Neutrophil (primary cell): ENCODE results near the gene SERINC1.
"Not testable (repeated sequence)": the region's sequence is repeated elsewhere in the genome, so short reads cannot be mapped to it uniquely, and the experiment has no call there.

Experiments
- H3K27ac ChIP-seq: fragments of 200-600 bp; sonication (generic); 2 replicates; pipeline ENCODE4 v1.5.1; 2016; ENCODE audit warnings: mild to moderate bottlenecking, moderate library complexity
- H3K27me3 ChIP-seq: fragments of 200-600 bp; sonication (generic); 2 replicates; pipeline ENCODE4 v1.6.0; 2016; ENCODE audit warnings: mild to moderate bottlenecking
- H3K36me3 ChIP-seq: fragments of 200-600 bp; sonication (generic); 2 replicates; pipeline ENCODE4 v1.5.1; 2017
- H3K4me1 ChIP-seq, 2 experiments: fragments of 200-600 bp in 1 of 2; sonication (generic) in 1 of 2; 1 replicate in 1 of 2; 2 replicates in 1 of 2; pipeline versions ENCODE4 v1.5.1 to v1.6.1; 2013 to 2016; ENCODE audit warnings: low read depth in 1 of 2, low read length in 1 of 2, mild to moderate bottlenecking in 1 of 2, moderate library complexity in 1 of 2; ENCODE audit not compliant: control insufficient read depth in 1 of 2, insufficient read depth in 1 of 2
- H3K4me3 ChIP-seq, 2 experiments: fragments of 200-600 bp in 1 of 2; sonication (generic) in 1 of 2; 1 replicate in 1 of 2; 2 replicates in 1 of 2; pipeline ENCODE4 v1.5.1; 2013 to 2016; ENCODE audit warnings: low read depth in 1 of 2, low read length in 1 of 2, mild to moderate bottlenecking in 1 of 2, moderate library complexity in 1 of 2
- H3K9me3 ChIP-seq: fragments of 200-600 bp; sonication (generic); 2 replicates; pipeline ENCODE4 v1.5.1; 2016
- TF ChIP-seq, protein P1 (sequence below): fragments of 200-600 bp; sonication (generic); IDR thresholded peaks from 2 replicates; pipeline ENCODE4 v1.5.1; 2016; ENCODE audit warnings: antibody characterized with exemption

Gene SERINC1

DNA sequence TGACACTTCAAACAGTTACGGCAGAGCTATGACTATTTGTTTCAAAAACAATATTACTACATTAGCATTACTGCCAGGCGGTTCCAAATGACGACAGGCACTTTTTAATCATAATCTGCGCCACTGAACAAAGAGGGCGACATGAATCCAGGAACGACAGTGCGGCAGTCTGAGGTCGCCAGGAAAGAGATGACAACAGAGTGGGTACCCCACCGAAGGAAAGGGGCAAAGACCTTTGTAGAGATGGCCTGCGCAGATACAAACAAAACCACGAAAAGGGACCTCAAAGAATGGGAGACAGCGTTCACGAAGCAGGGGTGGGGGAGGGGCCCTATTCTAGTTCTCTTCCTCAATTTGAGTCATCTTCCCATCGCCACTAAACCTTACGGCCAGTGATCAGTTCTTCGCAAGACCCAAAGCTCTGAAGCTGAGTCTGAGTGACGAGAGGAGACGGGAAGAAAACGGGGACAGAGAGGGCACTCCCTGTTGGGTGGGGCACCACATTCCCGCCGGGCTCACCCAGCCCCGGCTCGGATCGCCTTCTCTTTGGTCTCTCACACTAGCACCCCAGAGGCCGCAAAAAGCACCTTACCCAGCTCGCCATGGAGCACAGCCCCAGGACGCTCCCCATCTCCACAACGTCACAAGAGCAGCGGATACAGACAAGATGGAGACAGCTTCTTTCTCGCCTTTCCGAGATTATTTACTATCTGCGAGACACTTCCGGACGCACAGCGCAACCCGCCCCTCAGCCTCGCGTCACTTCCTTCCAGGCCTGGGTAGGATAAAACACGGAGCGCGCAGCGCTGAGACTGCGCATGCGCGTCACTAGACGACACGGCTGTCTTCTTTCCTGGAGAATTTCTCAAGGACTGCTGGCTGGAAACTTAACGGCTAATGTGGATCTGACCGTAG is at the start of gene SERINC1:
Gene SERINC1, minus strand, starts transcription at position 701 of the 915 bp plus-strand sequence. Its CDS starts 70 bp downstream, at position 631.
- H3K36me3 ChIP-seq: peaks cover 7% of the 10 kb centered on the region
- peak within 1 kb of the TSS; percentile 80 to 84 for H3K4me3 ChIP-seq
- H3K27me3 ChIP-seq: no peaks in the 10 kb centered on the region
- no peaks in the 10 kb centered on the region for H3K9me3 ChIP-seq
- H3K4me1 ChIP-seq: peaks cover 21 to 31% of the 10 kb centered on the region in 2 experiments
- peak within 1 kb of the TSS; percentile 98 for H3K27ac ChIP-seq
- TF ChIP-seq, protein P1, sequence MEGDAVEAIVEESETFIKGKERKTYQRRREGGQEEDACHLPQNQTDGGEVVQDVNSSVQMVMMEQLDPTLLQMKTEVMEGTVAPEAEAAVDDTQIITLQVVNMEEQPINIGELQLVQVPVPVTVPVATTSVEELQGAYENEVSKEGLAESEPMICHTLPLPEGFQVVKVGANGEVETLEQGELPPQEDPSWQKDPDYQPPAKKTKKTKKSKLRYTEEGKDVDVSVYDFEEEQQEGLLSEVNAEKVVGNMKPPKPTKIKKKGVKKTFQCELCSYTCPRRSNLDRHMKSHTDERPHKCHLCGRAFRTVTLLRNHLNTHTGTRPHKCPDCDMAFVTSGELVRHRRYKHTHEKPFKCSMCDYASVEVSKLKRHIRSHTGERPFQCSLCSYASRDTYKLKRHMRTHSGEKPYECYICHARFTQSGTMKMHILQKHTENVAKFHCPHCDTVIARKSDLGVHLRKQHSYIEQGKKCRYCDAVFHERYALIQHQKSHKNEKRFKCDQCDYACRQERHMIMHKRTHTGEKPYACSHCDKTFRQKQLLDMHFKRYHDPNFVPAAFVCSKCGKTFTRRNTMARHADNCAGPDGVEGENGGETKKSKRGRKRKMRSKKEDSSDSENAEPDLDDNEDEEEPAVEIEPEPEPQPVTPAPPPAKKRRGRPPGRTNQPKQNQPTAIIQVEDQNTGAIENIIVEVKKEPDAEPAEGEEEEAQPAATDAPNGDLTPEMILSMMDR: no peak

DNA sequence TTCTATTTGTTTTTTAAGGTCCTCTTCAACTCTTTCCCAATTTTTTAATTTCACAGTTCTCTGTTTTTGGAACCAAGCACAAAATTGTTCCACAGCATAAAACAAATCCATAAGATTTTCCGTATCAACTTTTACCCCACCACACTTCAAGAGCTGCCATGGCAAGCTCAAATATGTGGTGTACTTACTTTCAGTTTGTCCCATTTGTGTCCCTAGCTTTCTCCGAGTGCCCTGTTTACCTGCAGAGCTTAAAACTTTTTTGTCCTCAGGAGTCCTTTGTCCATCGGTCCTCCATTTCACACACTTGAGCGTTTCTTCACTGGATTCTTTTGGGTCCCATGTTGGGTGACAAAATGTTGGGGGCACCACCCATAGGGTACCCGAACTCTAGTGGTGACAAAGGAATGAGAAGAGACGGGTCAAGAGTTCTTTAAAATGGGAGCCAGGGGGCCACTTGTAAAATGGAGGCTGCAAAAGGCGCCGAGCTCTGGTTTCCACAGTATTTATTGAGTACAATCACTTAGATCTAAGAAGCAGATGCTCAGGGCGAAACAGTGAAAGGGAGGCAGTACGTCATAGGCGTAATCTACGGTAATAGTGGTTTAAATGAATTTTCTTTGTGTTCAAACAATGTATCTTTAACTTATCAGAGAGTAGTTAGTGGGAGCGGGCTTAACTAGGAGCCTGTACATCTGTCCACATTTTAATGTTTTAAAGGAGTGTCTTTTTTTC is 39.8 kb upstream of the SERINC1 start:
- H3K9me3 ChIP-seq: no peaks in the 10 kb centered on the region
- TF ChIP-seq, protein P1: no peak
- H3K36me3 ChIP-seq: no peaks in the 10 kb centered on the region
- no peak overlapping the region for H3K4me3 ChIP-seq
- H3K27ac ChIP-seq: no peak overlapping the region
- H3K4me1 ChIP-seq: no peaks in the 10 kb centered on the region
- no peaks in the 10 kb centered on the region for H3K27me3 ChIP-seq

DNA sequence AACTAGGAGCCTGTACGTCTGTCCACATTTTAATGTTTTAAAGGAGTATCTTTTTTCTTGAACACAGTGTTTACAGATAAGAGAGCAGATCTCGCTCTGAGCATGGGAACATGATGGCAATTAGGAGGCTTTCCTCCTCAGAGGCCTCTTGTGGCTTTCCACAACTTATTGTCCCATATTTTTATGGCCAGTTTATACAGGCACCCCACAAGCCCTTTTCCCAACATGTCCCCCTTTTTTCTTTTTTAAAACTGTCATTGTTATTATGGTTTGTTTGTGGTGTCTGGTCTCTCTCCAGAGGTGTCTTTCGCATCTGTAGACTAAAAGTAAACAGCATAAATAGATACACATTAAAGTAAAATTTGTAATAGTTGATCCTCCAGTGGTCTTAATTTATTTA is 33.6 kb upstream of the SERINC1 start:
- not testable (repeated sequence) for H3K27me3 ChIP-seq, H3K27ac ChIP-seq, H3K4me3 ChIP-seq, H3K9me3 ChIP-seq, H3K36me3 ChIP-seq, H3K4me1 ChIP-seq

DNA sequence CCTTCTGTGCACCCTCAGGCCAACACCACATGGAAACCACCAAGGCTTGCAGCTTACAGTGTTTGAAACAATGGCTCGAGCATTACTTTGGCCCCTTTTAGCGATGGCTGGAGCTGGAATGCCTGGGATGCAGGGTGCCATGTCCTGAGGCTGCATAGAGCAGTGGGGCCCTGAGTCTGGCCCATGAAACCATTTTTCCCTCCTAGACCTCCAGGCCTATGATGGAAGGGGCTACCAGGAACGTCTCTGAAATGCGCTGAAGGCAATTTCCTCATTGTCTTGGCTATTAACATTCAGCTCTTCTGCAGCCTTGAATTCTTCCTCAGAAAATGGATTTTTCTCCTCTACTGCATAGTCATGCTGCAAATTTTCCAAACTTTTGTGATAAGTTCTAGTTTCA is 29.9 kb upstream of the SERINC1 start:
- no peaks in the 10 kb centered on the region for H3K4me1 ChIP-seq
- H3K9me3 ChIP-seq: peaks cover 5% of the 10 kb centered on the region
- no peak overlapping the region for H3K4me3 ChIP-seq
- TF ChIP-seq, protein P1: no peak
- H3K27ac ChIP-seq: no peak overlapping the region
- H3K27me3 ChIP-seq: no peaks in the 10 kb centered on the region
- no peaks in the 10 kb centered on the region for H3K36me3 ChIP-seq

DNA sequence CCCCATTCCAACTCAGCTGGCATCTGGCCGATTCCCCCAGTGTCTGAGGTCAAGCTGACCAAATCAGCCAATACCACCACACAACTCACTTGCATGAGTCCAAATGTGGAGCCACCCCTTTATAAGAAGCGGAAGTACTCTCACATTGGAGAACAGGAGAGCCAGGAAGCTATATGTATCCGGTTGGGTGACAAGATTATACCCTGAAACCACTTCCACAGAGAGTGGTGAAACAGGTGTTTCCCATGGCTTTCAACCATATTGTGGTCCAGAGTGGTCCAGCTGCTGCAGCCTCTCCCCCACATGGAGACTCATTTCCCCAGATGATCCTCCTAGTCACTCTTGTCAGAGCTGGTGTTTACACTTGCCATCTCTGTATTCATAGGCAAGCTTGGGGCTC is 24.0 kb upstream of the SERINC1 start:
- Histone ChIP-seq H3K4me3 (no peak overlapping the region), H3K27me3 (no peaks in the 10 kb centered on the region), H3K27ac (no peak overlapping the region), H3K36me3 (no peaks in the 10 kb centered on the region), H3K9me3 (no peaks in the 10 kb centered on the region), H3K4me1 (peaks cover 5 to 8% of the 10 kb centered on the region in 2 experiments)
- TF ChIP-seq, protein P1: no peak
